Nephron (organoid): ENCODE data around the gene EEF1AKMT2.

Experiments used
- H3K27ac Mint-ChIP-seq, 3 experiments: 2 replicates each; pipeline ENCODE4 v1.8.0; 2020; ENCODE audit warnings: mixed read lengths in 3 of 3, mild to moderate bottlenecking in 2 of 3, moderate library complexity in 1 of 3
- H3K27me3 Mint-ChIP-seq: 2 replicates; pipeline ENCODE4 v1.8.0; 2021; ENCODE audit warnings: low read depth, mild to moderate bottlenecking, moderate library complexity, mixed read lengths
- H3K36me3 Mint-ChIP-seq: 2 replicates; pipeline ENCODE4 v1.8.0; 2020; ENCODE audit warnings: low read depth, mixed read lengths
- H3K4me1 Mint-ChIP-seq: 2 replicates; pipeline ENCODE4 v1.8.0; 2020; ENCODE audit warnings: mixed read lengths
- H3K4me3 Mint-ChIP-seq, 3 experiments: 2 replicates each; pipeline ENCODE4 v1.8.0; 2020; ENCODE audit warnings: mild to moderate bottlenecking in 3 of 3, mixed read lengths in 3 of 3, moderate library complexity in 2 of 3
- H3K9me3 Mint-ChIP-seq: 2 replicates; pipeline ENCODE4 v1.8.0; 2020; ENCODE audit warnings: mixed read lengths
- TF ChIP-seq, protein P1 (sequence below), 3 experiments: fragments of 200-600 bp; sonication (generic); IDR thresholded peaks; one replicate each; pipeline ENCODE4 v1.5.0; 2021; ENCODE audit warnings: antibody characterized with exemption in 3 of 3; ENCODE audit not compliant: unreplicated experiment in 3 of 3

The EEF1AKMT2 gene

DNA sequence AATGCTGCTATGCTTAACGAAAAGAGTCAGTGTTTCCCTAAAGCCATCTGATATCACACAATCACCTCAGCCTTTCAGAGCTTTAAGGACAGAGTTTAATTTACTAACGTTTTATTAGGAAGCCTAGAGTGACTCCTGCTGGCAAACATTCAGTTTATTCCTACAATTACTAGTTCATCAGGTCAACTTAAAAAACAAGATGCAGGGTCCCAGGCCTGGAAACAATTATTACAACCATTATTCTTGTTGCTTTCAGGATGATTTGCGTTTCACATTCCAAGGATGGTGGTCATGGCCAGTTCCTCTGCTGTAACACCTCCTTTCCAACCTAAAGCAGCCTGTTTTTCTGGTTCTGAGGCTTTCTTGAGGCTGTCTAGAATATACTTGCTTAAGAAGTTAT is 46.0 kb downstream of the EEF1AKMT2 start:
- no peaks in the 10 kb centered on the region for H3K27me3 Mint-ChIP-seq
- TF ChIP-seq, protein P1, sequence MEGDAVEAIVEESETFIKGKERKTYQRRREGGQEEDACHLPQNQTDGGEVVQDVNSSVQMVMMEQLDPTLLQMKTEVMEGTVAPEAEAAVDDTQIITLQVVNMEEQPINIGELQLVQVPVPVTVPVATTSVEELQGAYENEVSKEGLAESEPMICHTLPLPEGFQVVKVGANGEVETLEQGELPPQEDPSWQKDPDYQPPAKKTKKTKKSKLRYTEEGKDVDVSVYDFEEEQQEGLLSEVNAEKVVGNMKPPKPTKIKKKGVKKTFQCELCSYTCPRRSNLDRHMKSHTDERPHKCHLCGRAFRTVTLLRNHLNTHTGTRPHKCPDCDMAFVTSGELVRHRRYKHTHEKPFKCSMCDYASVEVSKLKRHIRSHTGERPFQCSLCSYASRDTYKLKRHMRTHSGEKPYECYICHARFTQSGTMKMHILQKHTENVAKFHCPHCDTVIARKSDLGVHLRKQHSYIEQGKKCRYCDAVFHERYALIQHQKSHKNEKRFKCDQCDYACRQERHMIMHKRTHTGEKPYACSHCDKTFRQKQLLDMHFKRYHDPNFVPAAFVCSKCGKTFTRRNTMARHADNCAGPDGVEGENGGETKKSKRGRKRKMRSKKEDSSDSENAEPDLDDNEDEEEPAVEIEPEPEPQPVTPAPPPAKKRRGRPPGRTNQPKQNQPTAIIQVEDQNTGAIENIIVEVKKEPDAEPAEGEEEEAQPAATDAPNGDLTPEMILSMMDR (IDR thresholded peaks at IDR 0.05; ENCODE audit: unreplicated experiment in 3 of 3) = peak; percentile 35 to 54 (median 42)
- H3K9me3 Mint-ChIP-seq = no peaks in the 10 kb centered on the region
- peaks cover 31% of the 10 kb centered on the region for H3K4me1 Mint-ChIP-seq
- peak overlapping the region; percentile 63 to 92 (median 86) for H3K27ac Mint-ChIP-seq
- peak overlapping the region; percentile 76 to 89 (median 88) for H3K4me3 Mint-ChIP-seq
- H3K36me3 Mint-ChIP-seq = peaks cover 7% of the 10 kb centered on the region

DNA sequence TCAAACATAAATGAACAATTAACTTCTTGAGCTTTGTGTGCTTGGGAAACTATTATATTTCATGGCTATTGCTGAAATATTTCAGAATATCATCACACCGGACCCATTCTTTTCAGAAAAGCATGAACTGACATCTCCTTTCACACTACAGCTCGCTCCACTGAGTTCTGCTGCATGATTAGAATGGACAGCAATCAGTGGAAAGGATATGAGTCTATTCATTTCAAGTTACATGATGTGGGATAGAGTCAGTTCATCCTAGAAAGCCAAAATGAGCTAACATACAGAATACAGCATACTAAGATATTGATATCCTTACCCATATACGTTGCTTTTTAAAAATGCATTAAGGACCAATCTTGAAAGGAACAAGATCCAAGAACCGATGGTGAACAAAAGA is 46.4 kb downstream of the EEF1AKMT2 start:
- H3K4me1 Mint-ChIP-seq = peaks cover 35% of the 10 kb centered on the region
- H3K9me3 Mint-ChIP-seq = no peaks in the 10 kb centered on the region
- H3K27ac Mint-ChIP-seq = peak overlapping the region; percentile 63 to 92 (median 86)
- TF ChIP-seq, protein P1 (IDR thresholded peaks at IDR 0.05; ENCODE audit: unreplicated experiment in 3 of 3) = no peak
- H3K36me3 Mint-ChIP-seq = peaks cover 7% of the 10 kb centered on the region
- peak overlapping the region; percentile 81 to 89 (median 88) for H3K4me3 Mint-ChIP-seq
- no peaks in the 10 kb centered on the region for H3K27me3 Mint-ChIP-seq

GRCh38 chr10:124744102-124745050 is 47.3 kb downstream of the EEF1AKMT2 start, which contains the start of gene FAM53B:
TSS of gene FAM53B (minus strand) at chr10:124744378. CDS start at chr10:124706713, 37,665 bp downstream.
- Mint-ChIP-seq H3K27ac (peak within 1 kb of the TSS; percentile 63 to 97 (median 89)), H3K27me3 (peaks cover 2% of the 10 kb centered on the region), H3K9me3 (no peaks in the 10 kb centered on the region), H3K4me1 (peaks cover 44% of the 10 kb centered on the region), H3K36me3 (peaks cover 7% of the 10 kb centered on the region), H3K4me3 (peak within 1 kb of the TSS; percentile 94 to 98 (median 96))
- TF ChIP-seq, protein P1 (IDR thresholded peaks at IDR 0.05; ENCODE audit: unreplicated experiment in 3 of 3) = no peak

- TF ChIP-seq, protein P1 (IDR thresholded peaks at IDR 0.05; ENCODE audit: unreplicated experiment in 3 of 3) = no peak
- peaks cover 7% of the 10 kb centered on the region for H3K36me3 Mint-ChIP-seq
- peaks cover 53% of the 10 kb centered on the region for H3K4me1 Mint-ChIP-seq
- H3K27ac Mint-ChIP-seq = peak overlapping the region; percentile 90 to 99 (median 97)
- peak overlapping the region; percentile 94 to 98 (median 96) for H3K4me3 Mint-ChIP-seq
- H3K27me3 Mint-ChIP-seq = peaks cover 3% of the 10 kb centered on the region
- no peaks in the 10 kb centered on the region for H3K9me3 Mint-ChIP-seq
Observed at GRCh38 chr10:124743191-124744101, 48.2 kb downstream of the EEF1AKMT2 start.

GRCh38 chr10:124742413-124743190 is 49.1 kb downstream of the EEF1AKMT2 start:
- Mint-ChIP-seq H3K4me3 (peak overlapping the region; percentile 94 to 98 (median 96)), H3K4me1 (peaks cover 62% of the 10 kb centered on the region), H3K27ac (peak overlapping the region; percentile 90 to 99 (median 97)), H3K9me3 (no peaks in the 10 kb centered on the region), H3K36me3 (no peaks in the 10 kb centered on the region), H3K27me3 (peaks cover 3% of the 10 kb centered on the region)
- TF ChIP-seq, protein P1 (IDR thresholded peaks at IDR 0.05; ENCODE audit: unreplicated experiment in 3 of 3) = peak in 2 of 3 experiments; percentile 18 to 27
